Measurements from ENCODE around the gene FES. TPM values are rescaled to one million over a fixed set of nuclear protein-coding genes. Genes with fewer than 3 reads are reported as not detected.
"Not testable (repeated sequence)": the region's sequence is repeated elsewhere in the genome, so short reads cannot be mapped to it uniquely, and the experiment has no call there.

FES gene
- total RNA-seq, 2 donors from 2014 or later: 54.2 to 86.3 TPM

GRCh38 chr15:90845201-90845949, 38.9 kb upstream of the FES start:
- H3K27ac ChIP-seq: no peak overlapping the region
- TF ChIP-seq CTCF (IDR thresholded peaks at IDR 0.05): no peak
- H3K4me1 ChIP-seq (ENCODE audit: control insufficient read depth in 1 of 2, low read depth in 2 of 2): no peaks in the 10 kb centered on the region
- H3K9me3 ChIP-seq: no peaks in the 10 kb centered on the region
- H3K36me3 ChIP-seq: no peaks in the 10 kb centered on the region
- DNase-seq (ENCODE audit: low spot score): no peak
- H3K27me3 ChIP-seq (replicated peaks; ENCODE audit: insufficient read depth): no peaks in the 10 kb centered on the region
- no peak for ATAC-seq (ENCODE audit: insufficient number of reproducible peaks, low FRiP score, low read depth)
- no peak overlapping the region for H3K4me3 ChIP-seq

GRCh38 chr15:90849424-90849823, 34.9 kb upstream of the FES start:
- H3K4me1 ChIP-seq (ENCODE audit: control insufficient read depth in 1 of 2, low read depth in 2 of 2); H3K27me3 ChIP-seq (replicated peaks; ENCODE audit: insufficient read depth); H3K36me3 ChIP-seq; ATAC-seq (ENCODE audit: insufficient number of reproducible peaks, low FRiP score, low read depth); H3K27ac ChIP-seq; H3K9me3 ChIP-seq; H3K4me3 ChIP-seq; DNase-seq (ENCODE audit: low spot score): not testable (repeated sequence)

- TF ChIP-seq CTCF (IDR thresholded peaks at IDR 0.05): no peak
- Histone ChIP-seq H3K4me1 (ENCODE audit: control insufficient read depth in 1 of 2, low read depth in 2 of 2) (no peaks in the 10 kb centered on the region), H3K27me3 (replicated peaks; ENCODE audit: insufficient read depth) (no peaks in the 10 kb centered on the region), H3K4me3 (no peak overlapping the region), H3K9me3 (no peaks in the 10 kb centered on the region), H3K36me3 (no peaks in the 10 kb centered on the region), H3K27ac (no peak overlapping the region)
- DNase-seq (ENCODE audit: low spot score) (no peak), ATAC-seq (ENCODE audit: insufficient number of reproducible peaks, low FRiP score, low read depth) (no peak)
Measured at GRCh38 chr15:90851114-90851513, 33.2 kb upstream of the FES start.

GRCh38 chr15:90851940-90852339, 32.4 kb upstream of the FES start:
- no peak for DNase-seq (ENCODE audit: low spot score)
- Histone ChIP-seq H3K9me3 (no peaks in the 10 kb centered on the region), H3K4me3 (no peak overlapping the region), H3K4me1 (ENCODE audit: control insufficient read depth in 1 of 2, low read depth in 2 of 2) (no peaks in the 10 kb centered on the region), H3K27me3 (replicated peaks; ENCODE audit: insufficient read depth) (no peaks in the 10 kb centered on the region), H3K27ac (no peak overlapping the region), H3K36me3 (no peaks in the 10 kb centered on the region)
- TF ChIP-seq CTCF (IDR thresholded peaks at IDR 0.05): no peak
- no peak for ATAC-seq (ENCODE audit: insufficient number of reproducible peaks, low FRiP score, low read depth)

- no peak overlapping the region for H3K27ac ChIP-seq
- DNase-seq (ENCODE audit: low spot score): no peak
- no peak for TF ChIP-seq CTCF (IDR thresholded peaks at IDR 0.05)
- H3K36me3 ChIP-seq: no peaks in the 10 kb centered on the region
- no peaks in the 10 kb centered on the region for H3K9me3 ChIP-seq
- H3K27me3 ChIP-seq (replicated peaks; ENCODE audit: insufficient read depth): no peaks in the 10 kb centered on the region
- no peak for ATAC-seq (ENCODE audit: insufficient number of reproducible peaks, low FRiP score, low read depth)
- H3K4me3 ChIP-seq: no peak overlapping the region
- no peaks in the 10 kb centered on the region for H3K4me1 ChIP-seq (ENCODE audit: control insufficient read depth in 1 of 2, low read depth in 2 of 2)
Measured at GRCh38 chr15:90855139-90855538, 29.2 kb upstream of the FES start.

- no peaks in the 10 kb centered on the region for H3K36me3 ChIP-seq
- H3K9me3 ChIP-seq: no peaks in the 10 kb centered on the region
- TF ChIP-seq CTCF (IDR thresholded peaks at IDR 0.05): no peak
- no peak for ATAC-seq (ENCODE audit: insufficient number of reproducible peaks, low FRiP score, low read depth)
- no peak overlapping the region for H3K4me3 ChIP-seq
- no peak overlapping the region for H3K27ac ChIP-seq
- no peaks in the 10 kb centered on the region for H3K4me1 ChIP-seq (ENCODE audit: control insufficient read depth in 1 of 2, low read depth in 2 of 2)
- H3K27me3 ChIP-seq (replicated peaks; ENCODE audit: insufficient read depth): no peaks in the 10 kb centered on the region
- DNase-seq (ENCODE audit: low spot score): no peak
Measured at GRCh38 chr15:90857337-90857736, 27.0 kb upstream of the FES start.

All from thoracic aorta (tissue), 2 donors.